ENCODE data around the gene LSMEM2.
A peak's percentile ranks its signal among the peaks of the same experiment; 100 is the strongest.
"Not testable (repeated sequence)": the region's sequence is repeated elsewhere in the genome, so short reads cannot be mapped to it uniquely, and the experiment has no call there.

LSMEM2 gene

DNA sequence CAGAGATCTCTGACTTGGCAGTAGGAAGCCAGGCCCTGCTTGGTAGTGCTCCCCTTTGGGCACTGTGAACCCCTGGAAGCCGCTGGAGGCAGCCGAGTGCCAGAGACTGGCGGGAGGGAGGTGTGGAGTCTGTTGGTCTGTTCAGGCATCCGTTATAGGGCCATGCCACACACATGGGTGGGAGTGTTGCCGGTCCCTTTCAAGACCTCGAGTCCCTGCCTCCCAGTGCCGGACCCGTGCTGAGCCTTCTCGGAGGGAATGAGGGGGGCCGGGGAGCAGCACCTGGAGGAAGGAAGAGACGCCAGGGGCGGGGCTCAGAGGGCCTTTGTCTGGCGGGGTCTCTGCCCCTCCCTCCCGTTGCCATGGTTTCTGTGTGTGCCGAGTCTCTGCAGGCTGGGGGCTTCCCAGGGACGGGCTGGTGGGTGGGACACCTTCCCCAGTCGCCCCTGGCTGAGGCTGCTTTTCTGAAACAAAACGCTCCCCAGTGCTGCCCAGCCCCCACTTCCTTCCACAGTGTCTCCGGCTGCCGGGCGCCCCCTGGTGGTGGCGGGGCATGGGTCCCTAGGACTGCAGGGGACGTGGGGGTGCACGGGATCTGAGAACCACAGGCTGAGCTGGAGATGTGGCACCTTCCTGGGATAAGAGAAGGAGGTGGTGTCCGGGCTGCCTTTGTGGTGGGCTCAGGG is 32.9 kb upstream of the LSMEM2 start:
- peak; percentile 95 for DNase-seq (ENCODE audit: low read depth in 2 of 2)

GRCh38 chr3:50246517-50246954 is 32.4 kb upstream of the LSMEM2 start:
- DNase-seq (ENCODE audit: low read depth in 2 of 2) = peak; percentile 71 to 73

DNA sequence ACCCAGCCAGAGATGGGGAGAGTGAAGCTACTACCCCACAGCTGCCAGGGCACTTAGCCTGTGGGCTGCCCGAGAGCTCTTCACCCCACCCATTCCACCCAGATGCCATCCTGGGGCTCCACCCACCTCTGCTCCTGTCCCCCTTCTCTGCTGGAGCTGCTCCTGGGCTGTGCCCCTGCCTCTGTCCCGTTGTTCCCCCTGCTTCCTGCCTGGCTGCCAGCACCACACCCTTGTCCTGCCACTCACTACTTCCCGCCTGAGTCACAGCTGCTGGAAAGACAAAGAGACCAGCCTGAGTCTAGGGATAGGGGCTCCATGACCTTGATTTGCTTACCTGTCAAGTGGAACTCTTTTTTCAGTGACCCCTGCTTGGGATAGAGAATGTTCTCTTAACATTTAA is 30.5 kb upstream of the LSMEM2 start:
- DNase-seq (ENCODE audit: low read depth in 2 of 2) = no peak

- no peak for DNase-seq (ENCODE audit: low read depth in 2 of 2)
Observed at GRCh38 chr3:50249457-50249856, 29.4 kb upstream of the LSMEM2 start.

GRCh38 chr3:50250514-50250913 is 28.4 kb upstream of the LSMEM2 start:
- no peak for DNase-seq (ENCODE audit: low read depth in 2 of 2)

DNA sequence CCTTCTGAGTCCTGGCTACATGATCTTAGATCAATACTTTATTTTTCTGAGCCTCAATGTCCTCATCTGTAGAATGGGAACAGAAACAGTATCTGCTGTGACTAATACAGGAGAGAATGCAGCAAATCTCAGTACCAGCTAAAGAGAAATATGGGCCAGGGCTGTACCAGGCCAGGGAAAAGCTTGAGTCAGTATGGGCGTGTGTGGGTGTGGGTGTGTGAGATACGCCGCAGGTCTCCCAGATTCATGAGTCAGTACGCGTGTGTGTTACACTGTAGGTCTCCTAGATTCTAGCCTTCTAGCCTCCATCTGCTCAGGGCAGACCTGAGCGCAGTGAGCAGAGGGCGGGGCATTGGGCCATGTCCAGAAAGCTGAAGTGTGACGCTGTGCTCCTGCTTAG is 27.7 kb upstream of the LSMEM2 start:
- DNase-seq (ENCODE audit: low read depth in 2 of 2) = no peak

DNA sequence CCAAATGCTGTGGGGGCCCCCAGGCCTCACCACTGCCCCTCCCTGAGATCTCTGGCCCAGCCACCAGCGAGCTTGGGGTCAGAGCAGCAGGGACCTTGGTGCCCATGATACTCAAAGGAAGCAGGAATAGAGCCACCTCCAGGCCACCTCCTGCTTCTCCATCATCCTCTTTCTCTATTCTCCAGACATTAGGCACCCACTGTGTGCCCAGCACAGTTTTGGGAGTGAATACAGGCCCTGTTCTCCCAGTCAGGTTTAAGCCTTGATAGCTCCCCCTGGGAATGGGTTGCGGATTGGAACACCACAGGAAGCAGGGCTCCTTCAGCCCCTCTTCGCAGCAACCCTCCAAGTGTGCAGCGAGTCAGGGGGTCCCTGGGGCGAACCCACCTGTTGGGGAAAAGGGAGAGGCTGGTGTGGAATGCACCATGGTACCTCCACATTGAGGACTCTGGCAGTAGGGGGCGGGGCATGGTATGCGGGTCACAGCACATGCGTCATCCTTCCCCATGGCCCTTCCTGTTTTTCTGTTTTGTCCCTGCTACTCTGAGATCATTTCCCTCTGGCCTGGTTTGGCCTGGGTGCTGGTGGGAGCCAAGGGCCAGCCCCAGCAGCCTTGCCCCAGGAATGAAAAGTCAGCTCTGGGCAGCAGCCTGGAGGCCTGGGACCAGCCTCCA is 24.2 kb upstream of the LSMEM2 start:
- DNase-seq (ENCODE audit: low read depth in 2 of 2) = no peak

GRCh38 chr3:50255251-50255615 is 23.7 kb upstream of the LSMEM2 start:
- DNase-seq (ENCODE audit: low read depth in 2 of 2) = no peak

DNA sequence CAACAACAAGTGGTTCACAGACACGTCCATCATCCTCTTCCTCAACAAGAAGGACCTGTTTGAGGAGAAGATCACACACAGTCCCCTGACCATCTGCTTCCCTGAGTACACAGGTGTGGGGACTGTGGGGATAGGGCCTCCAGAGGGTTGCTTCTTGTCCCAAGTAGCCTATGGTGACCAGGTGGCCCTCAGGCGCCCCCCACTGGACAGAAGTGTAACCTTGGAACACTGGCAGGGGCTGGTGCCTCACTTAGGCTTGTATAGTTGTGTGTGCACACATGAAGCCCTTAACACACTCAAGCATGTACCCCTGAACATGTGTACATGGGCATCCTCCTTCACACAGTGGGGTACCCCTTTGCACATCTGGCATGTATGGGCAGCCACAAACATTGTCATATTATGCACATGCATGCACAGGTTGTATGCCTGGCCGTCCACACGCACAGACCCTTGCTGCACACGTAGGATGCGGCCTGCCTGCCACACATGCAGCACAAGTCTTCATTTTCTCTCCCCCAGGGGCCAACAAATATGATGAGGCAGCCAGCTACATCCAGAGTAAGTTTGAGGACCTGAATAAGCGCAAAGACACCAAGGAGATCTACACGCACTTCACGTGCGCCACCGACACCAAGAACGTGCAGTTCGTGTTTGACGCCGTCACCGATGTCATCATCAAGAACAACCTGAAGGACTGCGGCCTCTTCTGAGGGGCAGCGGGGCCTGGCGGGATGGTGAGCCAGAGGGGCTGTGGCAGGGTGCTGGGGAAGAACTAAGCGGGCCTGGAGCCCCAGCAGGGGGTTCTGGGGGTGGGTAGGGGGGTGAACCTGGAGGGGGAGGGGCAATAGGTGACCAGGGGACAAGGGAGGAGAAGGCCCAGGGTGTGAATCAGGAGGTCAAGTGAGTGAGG is 21.7 kb upstream of the LSMEM2 start:
- no peak for DNase-seq (ENCODE audit: low read depth in 2 of 2)

DNA sequence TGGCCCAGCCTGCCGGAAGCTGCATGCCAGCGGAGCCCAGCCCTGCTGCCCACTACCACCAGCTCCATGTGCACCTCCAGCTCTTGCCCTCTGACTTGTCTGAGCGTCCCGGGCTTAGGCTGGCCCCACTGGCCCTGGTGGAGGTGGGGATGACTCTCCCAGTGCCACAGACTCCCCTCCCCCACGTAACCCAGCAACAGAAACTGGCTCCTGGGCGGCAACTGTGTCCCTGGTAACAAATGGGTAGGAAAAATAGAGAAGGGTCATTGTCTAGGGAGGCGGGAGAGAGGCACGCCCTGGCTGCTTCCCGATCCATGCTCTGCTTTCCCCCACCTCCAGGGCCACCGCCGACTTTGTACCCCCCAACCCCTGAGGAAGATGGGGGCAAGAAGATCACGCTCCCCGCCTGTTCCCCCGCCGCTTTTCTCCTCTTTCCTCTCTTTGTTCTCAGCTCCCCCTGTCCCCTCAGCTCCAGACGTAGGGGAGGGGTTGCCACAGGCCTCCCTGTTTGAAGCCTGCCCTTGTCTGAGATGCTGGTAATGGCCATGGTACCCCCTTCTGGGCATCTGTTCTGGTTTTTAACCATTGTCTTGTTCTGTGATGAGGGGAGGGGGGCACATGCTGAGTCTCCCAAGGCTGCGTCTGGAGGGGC is 20.7 kb upstream of the LSMEM2 start:
- no peak for DNase-seq (ENCODE audit: low read depth in 2 of 2)

GRCh38 chr3:50258979-50259378 is 19.9 kb upstream of the LSMEM2 start:
- no peak for DNase-seq (ENCODE audit: low read depth in 2 of 2)

- DNase-seq (ENCODE audit: low read depth in 2 of 2) = no peak
Observed at GRCh38 chr3:50259432-50260026, 19.4 kb upstream of the LSMEM2 start.

DNA sequence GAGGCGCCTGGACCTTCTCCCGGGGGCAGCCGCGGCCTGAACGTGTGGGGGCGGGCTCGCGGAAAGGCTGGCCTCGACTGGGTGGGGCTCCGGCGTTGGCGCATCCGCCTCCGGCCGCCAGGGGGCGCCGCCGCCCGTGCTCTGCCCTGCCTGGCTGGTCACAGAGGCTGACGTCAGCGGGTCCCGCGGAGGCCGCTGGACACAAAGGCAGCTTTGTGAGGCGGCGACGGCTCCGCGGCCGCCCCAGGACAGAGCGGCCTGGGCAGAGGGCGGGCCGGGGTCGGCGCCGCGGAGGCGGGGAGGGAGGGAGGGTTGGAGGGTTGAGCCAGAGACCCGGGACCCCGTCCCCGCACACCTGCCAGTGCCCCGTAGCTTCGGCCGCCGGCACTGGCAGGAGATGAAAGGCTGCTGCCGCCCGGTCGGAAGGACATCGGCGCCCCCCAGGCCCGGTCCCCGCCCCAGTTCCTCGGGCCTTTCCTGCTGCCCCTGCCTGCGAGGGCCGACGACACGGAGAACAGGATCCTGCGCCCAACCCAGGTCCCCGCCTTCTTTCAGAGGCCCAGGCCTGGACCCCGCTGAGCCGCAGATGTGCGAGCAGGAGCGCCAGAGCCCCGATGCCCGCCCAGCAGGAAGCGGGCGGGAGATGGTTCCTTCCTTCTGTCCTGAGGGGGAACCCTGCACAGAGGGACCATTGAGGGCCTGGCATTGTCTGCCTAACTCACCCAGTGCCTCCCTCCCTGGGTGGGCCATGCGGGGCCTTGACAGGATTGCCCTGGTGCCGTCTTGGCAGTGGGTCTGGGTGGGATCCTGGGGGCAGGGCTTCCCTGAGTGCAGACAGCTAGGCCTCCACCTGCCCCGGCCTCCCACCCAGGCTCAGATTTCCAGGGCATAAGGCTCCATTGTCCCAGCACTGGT is 18.6 kb upstream of the LSMEM2 start:
- DNase-seq (ENCODE audit: low read depth in 2 of 2) = peak; percentile 78 to 83

- no peak for DNase-seq (ENCODE audit: low read depth in 2 of 2)
Observed at GRCh38 chr3:50260942-50261441, 17.9 kb upstream of the LSMEM2 start.

- no peak for DNase-seq (ENCODE audit: low read depth in 2 of 2)
Observed at GRCh38 chr3:50261505-50261904, 17.4 kb upstream of the LSMEM2 start.

GRCh38 chr3:50262200-50262599 is 16.7 kb upstream of the LSMEM2 start:
- DNase-seq (ENCODE audit: low read depth in 2 of 2) = not testable (repeated sequence)

- DNase-seq (ENCODE audit: low read depth in 2 of 2) = no peak
Observed at GRCh38 chr3:50262778-50263177, 16.1 kb upstream of the LSMEM2 start.

GRCh38 chr3:50263478-50264382 is 15.2 kb upstream of the LSMEM2 start:
- no peak for DNase-seq (ENCODE audit: low read depth in 2 of 2)

- DNase-seq (ENCODE audit: low read depth in 2 of 2) = no peak
Observed at GRCh38 chr3:50264383-50264963, 14.4 kb upstream of the LSMEM2 start.
